ENCODE results near the gene PITPNC1.

The PITPNC1 gene

GRCh38 chr17:67656494-67657203 is 279.6 kb downstream of the PITPNC1 start:
- no peak for DNase-seq (ENCODE audit: low read depth)
- TF ChIP-seq CTCF (conservative IDR thresholded peaks at IDR 0.05; ENCODE audit: control insufficient read depth, insufficient read depth, low read depth, low read length): no peak
- no peak overlapping the region for H3K4me3 ChIP-seq (ENCODE audit: control insufficient read depth, low read depth, low read length)

- TF ChIP-seq CTCF (conservative IDR thresholded peaks at IDR 0.05; ENCODE audit: control insufficient read depth, insufficient read depth, low read depth, low read length): no peak
- H3K4me3 ChIP-seq (ENCODE audit: control insufficient read depth, low read depth, low read length): no peak overlapping the region
- no peak for DNase-seq (ENCODE audit: low read depth)
Observed at GRCh38 chr17:67657596-67657995, 280.5 kb downstream of the PITPNC1 start.

GRCh38 chr17:67658265-67658664 is 281.2 kb downstream of the PITPNC1 start:
- TF ChIP-seq CTCF (conservative IDR thresholded peaks at IDR 0.05; ENCODE audit: control insufficient read depth, insufficient read depth, low read depth, low read length): no peak
- no peak for DNase-seq (ENCODE audit: low read depth)
- no peak overlapping the region for H3K4me3 ChIP-seq (ENCODE audit: control insufficient read depth, low read depth, low read length)

- H3K4me3 ChIP-seq (ENCODE audit: control insufficient read depth, low read depth, low read length): no peak overlapping the region
- TF ChIP-seq CTCF (conservative IDR thresholded peaks at IDR 0.05; ENCODE audit: control insufficient read depth, insufficient read depth, low read depth, low read length): no peak
- no peak for DNase-seq (ENCODE audit: low read depth)
Observed at GRCh38 chr17:67659028-67659427, 281.9 kb downstream of the PITPNC1 start.

- DNase-seq (ENCODE audit: low read depth): no peak
- TF ChIP-seq CTCF (conservative IDR thresholded peaks at IDR 0.05; ENCODE audit: control insufficient read depth, insufficient read depth, low read depth, low read length): no peak
- no peak overlapping the region for H3K4me3 ChIP-seq (ENCODE audit: control insufficient read depth, low read depth, low read length)
Observed at GRCh38 chr17:67662712-67663111, 285.6 kb downstream of the PITPNC1 start.

- TF ChIP-seq CTCF (conservative IDR thresholded peaks at IDR 0.05; ENCODE audit: control insufficient read depth, insufficient read depth, low read depth, low read length): no peak
- H3K4me3 ChIP-seq (ENCODE audit: control insufficient read depth, low read depth, low read length): no peak overlapping the region
- no peak for DNase-seq (ENCODE audit: low read depth)
Observed at GRCh38 chr17:67663457-67663856, 286.4 kb downstream of the PITPNC1 start.

- no peak for TF ChIP-seq CTCF (conservative IDR thresholded peaks at IDR 0.05; ENCODE audit: control insufficient read depth, insufficient read depth, low read depth, low read length)
- no peak overlapping the region for H3K4me3 ChIP-seq (ENCODE audit: control insufficient read depth, low read depth, low read length)
- DNase-seq (ENCODE audit: low read depth): no peak
Observed at GRCh38 chr17:67666028-67666427, 288.9 kb downstream of the PITPNC1 start.

All from fibroblast of mammary gland (primary cell).